Glomerular visceral epithelial cell (primary cell): ENCODE results near the gene CHTF8.
"Not testable (repeated sequence)": the region's sequence is repeated elsewhere in the genome, so short reads cannot be mapped to it uniquely, and the experiment has no call there.

Experiments used
- DNase-seq: peaks from one replicate; pipeline ENCODE4 v3.0.0-alpha.2; 2016; ENCODE audit errors: extremely low spot score

CHTF8 gene

DNA sequence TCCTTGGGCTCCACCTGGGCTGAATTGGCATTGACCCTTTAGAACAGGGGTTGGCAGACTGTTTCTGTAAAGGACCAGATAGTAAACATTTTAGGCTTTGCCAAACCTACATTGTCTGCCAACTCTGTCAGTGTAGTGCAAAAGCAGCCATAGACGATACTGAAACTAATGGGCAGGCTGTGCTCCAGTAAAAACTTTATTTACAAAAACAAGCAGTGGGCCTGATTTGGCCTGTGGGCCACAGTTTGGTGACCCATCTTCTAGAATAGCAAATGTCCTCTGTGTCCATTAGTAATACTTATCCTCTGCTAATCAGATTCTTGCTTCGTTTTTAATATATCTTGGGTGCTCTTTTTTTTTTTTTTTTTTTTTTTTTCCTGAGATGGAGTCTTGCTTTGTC lies 6.2 kb upstream of the CHTF8 start:
- no peak for DNase-seq

DNA sequence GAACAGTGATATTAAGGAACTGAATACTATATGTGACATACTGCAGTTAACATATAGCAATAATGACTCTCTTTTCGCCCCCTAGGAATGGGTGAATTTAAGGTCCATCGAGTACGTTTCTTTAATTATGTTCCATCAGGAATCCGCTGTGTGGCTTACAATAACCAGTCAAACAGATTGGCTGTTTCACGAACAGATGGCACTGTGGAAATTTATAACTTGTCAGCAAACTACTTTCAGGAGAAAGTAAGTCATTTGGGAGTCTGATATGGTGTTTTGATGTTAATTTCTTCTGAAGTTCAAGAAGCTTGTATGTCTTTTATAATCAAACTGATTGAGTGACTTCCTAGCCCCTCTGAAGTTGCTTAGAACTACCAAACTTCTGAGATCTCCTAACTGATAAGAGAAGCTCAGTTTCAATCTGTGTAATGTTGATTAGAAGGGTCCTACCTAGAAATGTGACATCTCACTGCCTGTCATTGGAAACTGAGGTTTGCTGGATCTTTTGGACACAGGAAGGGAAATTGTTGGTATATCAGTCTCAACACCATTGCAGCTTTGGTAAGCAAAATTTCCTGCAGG lies 1.1 kb upstream of the CHTF8 start:
- DNase-seq = no peak

DNA sequence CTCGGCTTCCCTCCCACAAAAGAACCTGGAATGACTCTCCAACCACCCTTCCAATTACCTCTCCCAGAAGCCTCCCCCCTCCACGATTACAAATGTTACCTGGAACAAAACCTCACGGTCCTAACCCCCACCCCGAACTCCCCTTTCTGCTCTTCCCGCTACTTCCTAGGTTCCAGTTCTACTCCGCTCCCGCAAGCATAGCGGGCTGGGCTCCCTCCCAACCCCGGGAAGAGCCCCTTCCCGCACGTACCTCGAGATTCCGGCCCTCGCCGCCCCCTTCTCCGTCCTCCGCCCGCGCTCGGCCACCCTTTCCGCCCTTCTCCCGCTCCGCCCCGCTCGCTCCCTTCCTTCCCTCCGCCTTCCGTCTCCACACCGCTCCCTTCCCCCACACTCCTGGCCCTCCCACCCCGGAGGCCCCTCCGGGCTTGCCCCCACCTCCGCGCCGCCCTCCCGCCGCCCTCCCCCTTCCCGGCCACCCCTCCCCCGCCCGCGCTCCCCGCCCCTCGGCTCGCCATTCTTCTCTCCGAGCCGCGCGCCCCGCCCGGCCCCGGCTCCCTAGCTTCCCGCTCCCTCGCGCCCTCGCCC lies 457 bp downstream of the CHTF8 start:
- DNase-seq = peak; percentile 87

DNA sequence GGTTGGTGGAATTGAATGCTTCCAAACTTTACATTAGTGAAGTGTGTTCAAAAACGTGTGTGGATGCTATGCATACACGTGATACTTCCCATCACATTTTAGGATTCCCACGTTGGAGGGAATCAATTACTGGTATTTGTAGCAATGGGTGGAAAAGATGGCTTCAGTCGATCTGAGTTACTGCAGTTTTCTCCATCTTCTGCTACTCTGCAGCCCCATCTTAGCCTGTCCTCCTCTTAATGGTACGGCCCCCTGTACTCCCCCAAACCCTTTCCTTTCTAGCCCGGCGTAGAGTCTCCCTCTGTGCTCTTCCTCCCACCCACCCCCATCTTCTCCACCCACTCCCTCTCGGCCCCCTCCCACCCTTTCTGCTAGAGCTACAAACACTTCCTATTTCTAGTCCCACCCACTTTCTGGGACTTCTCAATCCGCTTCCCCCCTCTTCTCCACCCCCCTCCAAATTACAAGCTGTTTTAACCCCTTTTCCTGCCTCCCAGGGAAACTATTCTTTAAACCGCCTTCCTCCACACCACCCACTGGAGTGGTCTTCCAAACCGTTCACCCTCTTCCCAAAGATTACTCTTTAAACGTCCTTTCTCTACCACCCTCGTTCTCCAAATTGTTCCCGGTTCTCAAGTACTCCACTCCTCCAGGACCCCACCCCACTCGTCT lies 1.1 kb downstream of the CHTF8 start:
- peak; percentile 27 for DNase-seq

DNA sequence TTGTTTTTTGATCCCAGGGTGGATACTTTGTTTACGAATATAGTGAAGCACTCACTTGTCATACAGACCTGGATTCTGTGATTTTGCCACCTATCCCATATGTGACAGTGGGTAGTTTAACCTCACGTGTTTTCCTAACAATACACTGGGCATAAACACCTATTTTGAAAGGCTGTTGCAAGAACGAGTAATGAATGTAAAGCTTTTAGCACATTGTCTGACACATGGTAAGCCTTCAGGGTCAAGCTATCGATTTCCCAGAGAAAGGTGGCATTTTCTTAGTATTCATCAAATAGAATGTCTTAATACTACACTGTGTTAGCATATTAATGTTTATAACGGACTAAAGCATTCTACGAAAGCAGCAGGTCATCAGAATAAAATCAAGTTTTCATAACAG lies 1.9 kb downstream of the CHTF8 start:
- no peak for DNase-seq

DNA sequence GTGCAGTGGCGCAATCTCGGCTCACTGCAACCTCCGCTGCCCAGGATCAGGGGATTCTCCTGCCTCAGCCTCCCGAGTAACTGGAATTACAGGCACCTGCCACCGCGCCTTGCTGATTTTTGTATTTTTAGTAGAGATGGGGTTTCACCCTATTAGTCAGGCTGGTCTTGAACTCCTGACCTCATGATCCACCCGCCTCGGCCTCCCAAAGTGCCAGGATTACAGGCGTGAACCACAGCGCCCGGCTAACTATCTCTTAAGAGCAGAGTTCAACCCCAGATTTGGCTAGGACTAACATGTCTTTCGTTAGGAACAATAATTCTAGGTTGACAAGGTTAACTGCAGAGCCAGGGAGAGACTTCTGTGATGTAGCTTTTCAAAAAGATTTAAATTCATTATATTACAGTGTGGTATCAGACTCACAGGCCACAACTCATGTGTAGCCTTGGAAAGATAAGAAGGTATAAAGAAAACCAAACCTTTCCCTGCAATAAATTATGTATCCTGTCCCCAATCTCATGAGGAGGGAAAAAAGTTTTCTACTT lies 4.3 kb downstream of the CHTF8 start:
- no peak for DNase-seq

DNA sequence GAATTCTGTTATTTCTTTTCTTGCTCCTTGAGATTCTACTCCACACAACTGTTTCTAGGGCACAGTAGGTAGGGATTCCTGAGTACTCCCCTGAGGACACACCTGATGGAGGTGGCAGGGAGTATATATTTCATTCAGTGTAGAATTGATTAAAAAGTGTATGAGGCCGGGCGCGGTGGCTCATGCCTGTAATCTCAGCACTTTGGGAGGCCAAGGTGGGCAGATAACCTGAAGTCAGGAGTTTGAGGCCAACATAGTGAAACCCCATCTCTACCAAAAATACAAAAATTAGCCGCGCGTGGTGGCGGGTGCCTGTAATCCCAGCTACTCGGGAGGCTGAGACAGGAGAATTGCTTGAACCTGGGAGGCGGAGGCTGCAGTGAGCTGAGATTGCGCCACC lies 5.6 kb downstream of the CHTF8 start:
- DNase-seq = not testable (repeated sequence)

DNA sequence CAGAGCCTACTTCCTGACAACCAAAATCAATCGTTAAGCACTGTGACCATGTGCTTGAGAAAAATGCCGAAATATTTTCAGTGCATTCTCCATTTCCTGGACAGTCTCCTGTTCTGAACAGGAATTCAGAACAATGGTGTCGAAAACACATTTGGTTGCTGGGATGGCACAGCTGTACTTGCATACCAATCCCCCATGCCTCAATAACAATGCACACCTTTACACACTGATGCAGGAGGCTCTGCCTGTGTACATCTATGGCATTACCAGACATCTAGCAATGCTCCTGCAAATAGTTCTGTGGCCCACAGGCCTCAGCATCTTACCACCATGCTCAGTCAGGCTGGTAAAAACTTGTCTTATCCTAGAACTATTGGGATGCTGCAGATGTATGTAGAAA lies 6.2 kb downstream of the CHTF8 start:
- no peak for DNase-seq

DNA sequence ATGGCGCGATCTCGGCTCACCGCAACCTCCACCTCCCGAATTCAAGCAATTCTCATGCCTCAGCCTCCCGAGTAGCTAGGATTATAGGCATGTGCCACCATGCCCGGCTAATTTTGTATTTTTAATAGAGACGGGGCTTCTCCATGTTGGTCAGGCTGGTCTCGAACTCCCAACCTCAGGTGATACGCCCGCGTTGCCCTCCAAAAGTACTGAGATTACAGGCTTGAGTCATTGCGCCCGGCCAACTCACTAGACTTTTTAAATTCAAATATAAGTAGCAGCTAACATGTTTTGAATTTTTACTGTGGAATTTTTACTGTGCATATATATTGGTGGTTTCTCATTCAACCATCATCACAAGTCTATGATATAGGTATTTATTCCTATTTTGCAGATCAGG lies 7.4 kb downstream of the CHTF8 start:
- DNase-seq = not testable (repeated sequence)

DNA sequence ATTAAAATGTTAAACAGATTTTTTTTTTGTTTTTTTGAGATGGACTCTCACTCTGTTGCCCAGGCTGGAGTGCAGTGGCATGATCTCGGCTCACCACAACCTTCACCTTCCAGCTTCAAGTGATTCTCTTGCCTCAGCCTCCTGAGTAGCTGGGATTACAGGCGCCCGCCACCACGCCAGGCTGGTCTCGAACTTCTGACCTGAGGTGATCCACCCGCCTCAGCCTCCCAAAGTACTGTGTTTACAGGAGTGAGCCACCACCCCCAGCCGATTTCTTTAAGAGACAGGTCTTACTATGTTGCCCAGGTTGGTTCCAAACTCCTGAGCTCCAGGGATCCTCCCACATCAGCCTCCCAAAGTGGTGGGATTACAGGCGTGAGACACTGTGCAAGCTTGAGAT lies 8.0 kb downstream of the CHTF8 start:
- not testable (repeated sequence) for DNase-seq

DNA sequence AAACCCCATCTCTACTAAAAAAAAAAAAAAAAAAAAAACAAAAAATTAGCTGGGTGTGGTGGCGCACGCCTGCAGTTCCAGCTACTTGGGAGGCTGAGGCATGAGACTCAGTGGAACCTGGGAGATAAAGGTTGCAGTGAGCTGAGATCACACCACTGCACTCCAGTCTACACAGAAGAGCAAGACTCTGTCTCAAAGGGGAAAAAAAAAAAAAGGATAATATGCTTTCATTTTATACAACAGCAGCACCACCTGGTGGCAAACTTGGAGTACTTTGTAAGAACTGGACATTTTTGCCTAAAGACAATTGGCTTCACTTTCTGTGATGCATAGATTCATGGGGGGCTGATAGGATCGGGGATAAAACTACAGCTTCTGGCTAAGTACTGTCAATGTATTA lies 8.5 kb downstream of the CHTF8 start:
- peak; percentile 69 for DNase-seq

DNA sequence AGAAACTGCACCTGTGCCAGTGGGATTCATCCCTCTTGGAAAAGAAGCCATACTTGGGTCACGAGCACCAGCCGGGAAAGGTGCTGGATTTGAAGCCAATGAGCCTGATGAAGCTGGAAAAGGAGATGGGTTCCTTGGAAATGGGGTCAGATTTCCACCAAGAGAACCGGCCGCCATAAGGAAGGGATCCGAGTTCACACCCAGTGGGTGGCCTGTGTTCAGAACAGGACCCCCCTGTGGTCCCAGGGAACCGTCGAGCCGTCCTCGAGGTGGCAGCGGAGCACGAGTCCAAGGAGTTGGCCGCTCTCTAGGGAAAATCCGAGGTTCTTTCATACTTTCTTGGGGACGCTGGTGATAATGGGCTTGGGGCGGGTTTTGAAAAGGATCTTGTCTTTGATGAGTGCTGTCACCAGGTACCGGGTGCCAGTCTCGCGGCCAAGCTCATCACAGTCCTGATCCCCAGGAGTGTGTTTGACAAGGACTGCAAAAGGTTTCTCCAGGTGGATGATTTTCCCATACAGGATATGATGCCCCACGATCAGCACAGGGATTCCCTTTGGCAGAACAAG lies 12.2 kb downstream of the CHTF8 start:
- DNase-seq = no peak

DNA sequence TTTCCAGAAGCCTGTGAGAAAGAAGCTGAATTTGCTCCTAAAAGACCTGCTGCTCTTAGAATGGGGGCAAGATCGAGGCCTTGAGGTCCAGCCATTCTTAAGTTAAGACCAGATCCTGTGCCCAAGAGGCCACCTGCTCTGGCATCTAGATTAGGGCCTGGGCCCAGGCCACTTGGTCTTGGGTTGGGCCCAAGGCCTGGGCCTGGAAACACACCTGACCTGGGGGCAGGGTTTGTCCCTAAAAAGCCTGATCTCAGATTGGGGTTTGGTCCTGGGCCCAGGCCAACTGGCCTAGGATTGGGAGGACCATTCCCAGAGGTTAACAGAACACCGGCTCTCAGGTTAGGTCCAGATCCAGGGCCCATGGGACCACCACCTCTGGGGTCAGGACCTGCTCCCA lies 12.9 kb downstream of the CHTF8 start:
- DNase-seq = no peak

DNA sequence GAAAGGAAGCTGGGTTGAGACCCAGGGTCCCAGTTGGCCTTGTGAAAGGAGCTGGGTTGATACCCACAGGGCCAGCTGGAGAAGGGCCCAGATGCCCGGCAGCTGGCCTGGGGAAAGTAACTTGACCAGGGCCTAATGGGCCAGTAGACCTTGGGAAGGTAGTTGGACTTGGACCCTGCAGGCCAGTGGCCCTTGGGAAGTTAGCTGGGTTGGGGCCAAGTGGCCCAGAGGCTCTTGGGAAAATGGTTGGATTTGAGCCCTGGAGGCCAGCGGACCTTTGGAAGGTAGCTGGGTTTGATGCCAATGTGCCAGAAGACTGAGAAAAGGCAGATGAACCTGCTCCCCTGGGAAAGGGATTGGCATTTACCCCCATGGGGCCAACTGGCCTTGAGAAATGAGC lies 13.4 kb downstream of the CHTF8 start:
- no peak for DNase-seq

DNA sequence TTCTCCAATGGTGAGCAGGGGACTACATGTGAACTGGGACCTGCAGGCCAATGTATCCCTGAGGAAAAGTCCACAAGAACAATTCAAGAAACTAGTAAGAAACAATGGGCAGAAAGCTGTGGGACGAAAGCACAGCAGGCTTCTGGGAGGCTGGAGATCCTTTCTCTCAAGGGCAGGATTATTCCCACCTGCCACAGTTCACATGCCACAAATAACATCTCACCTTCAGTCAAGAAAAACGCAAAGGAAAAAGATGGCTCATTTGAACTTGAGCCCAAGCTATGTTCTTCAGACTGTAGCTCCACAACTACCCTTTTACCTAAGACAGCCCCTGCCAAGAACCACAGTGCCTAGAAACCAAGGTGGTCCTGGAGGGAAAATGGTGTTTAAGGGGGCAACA lies 13.9 kb downstream of the CHTF8 start:
- DNase-seq = no peak

DNA sequence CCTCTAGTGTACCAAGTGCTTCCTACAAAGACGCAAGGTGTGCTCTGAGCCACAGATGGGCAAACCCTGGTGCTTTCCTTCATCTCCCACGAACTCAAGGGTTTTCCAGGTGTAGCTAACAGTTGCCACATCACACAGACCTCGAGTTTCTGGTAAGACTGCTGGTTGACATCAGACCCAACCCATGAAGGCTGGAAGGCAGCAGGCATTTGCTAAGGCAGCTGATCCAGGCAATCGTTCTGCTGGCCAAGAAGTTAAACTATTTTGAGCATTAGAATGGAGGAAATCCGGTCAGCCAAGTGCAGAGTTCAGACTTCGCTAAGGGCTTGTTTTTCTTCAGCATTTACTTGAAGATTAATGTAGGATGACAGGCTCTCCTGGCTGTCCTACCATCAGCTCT lies 15.5 kb downstream of the CHTF8 start:
- no peak for DNase-seq

DNA sequence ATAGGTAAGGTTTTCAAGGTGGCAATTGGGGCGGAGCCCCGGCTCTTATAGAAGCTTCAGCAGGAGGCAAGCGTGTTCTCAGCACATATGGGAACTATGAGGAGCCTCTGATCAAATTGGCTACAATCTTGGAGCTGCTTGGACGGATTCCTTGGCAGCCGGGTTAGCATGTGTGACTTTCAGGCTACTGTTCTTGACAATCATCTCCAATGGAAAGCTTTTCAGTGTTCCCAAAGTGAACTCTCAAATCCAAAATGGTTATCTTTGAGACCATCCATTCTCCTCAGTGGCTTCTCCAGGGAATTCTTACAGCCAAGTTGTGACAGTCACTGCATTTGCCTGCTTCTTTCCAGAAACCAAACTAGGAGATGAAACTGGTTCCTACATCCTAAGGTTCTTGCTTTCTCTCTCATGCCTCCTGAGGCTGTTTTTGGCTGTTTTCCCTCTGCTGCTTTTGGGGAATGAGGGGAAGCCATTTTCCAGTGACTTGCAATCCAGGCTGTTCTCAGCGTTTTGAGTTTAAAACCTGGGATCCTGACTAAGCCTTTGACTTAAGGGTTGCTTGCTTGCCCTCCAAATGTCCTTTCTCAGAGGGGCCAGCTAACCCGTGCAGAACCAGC lies 16.0 kb downstream of the CHTF8 start:
- no peak for DNase-seq

DNA sequence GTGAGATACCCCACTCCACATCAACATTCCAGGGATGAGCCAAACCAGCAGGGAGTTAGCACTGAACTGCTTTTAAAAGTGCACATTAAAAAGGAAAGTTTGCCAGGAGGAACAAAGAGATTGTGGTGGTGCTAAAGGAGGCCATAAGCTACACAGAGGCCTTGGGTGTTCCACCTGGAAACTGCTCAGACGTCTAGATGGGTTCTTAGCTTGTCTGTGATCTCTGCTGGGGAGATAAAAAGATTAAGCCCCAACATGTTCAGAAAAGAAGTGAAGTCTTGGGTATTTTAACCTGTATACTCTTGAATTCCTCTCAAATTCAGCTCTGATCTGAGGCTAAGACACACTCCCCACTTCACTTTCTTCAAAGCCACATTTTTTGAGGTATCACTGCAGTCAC lies 16.6 kb downstream of the CHTF8 start:
- no peak for DNase-seq

DNA sequence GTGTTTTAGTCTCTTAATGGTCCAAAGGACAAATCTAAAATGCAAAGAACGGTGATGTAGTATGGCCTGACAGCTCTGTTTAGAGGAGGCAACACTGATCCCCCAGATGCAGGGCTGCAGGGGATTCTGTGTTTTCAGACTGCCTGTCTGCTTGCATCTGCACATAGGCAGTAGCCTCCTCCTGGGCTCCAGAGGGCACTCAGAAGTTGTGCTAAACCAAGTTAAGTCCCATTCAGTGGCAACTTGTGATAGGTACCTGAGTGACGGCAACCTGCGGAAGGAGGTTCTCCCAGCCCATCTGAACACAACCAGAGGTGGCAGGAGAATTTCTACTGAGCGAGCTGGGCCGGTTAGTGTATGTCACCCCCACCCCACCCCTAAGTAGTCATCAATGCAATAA lies 17.0 kb downstream of the CHTF8 start:
- no peak for DNase-seq

DNA sequence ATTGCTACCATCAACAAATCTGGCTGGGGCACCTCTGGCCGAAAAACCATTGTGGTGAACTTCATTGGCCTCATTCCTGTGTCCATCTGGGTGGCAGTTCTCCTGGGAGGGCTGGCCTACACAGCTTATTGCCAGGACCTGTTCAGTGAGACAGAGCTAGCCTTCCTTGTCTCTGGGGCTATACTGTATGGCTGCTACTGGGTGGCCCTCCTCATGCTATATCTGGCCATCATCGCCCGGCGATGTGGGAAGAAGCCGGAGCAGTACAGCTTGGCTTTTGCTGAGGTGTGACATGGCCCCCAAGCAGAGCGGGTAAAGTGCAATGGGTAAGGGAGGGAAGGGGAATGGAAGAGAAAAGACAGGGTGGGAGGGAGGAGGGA lies 17.4 kb downstream of the CHTF8 start:
- no peak for DNase-seq

DNA sequence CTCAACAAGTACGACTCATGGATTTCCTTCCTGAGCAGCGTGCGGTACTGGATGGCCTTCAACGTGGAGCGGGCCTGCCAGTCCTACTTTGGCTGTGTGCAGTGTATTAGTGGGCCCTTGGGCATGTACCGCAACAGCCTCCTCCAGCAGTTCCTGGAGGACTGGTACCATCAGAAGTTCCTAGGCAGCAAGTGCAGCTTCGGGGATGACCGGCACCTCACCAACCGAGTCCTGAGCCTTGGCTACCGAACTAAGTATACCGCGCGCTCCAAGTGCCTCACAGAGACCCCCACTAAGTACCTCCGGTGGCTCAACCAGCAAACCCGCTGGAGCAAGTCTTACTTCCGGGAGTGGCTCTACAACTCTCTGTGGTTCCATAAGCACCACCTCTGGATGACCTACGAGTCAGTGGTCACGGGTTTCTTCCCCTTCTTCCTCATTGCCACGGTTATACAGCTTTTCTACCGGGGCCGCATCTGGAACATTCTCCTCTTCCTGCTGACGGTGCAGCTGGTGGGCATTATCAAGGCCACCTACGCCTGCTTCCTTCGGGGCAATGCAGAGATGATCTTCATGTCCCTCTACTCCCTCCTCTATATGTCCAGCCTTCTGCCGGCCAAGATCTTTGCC lies 17.9 kb downstream of the CHTF8 start:
- no peak for DNase-seq

DNA sequence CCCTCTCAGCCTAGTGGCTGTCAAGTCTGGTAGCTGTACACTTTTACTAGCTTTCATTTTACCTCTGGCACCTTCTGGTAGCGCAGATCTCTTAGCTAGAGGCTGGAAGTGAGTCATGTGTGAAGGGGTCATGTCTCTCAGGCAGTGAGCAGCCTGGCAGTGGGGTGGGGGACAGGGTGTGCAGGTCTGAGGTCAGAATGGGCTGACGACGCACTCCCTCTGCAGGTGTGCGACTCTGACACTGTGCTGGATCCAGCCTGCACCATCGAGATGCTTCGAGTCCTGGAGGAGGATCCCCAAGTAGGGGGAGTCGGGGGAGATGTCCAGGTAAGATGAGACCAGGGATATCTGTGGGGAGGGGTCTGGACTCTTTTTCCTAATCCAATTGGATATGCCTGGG lies 19.2 kb downstream of the CHTF8 start:
- no peak for DNase-seq
